ENCODE results near the gene TCERG1L.

The TCERG1L gene

GRCh38 chr10:131116216-131116990, 195.1 kb downstream of the TCERG1L start:
- H3K9me3 ChIP-seq (ENCODE audit: control insufficient read depth, low read depth, low read length), result no peaks in the 10 kb centered on the region

GRCh38 chr10:131115801-131116200, 195.7 kb downstream of the TCERG1L start:
- Histone ChIP-seq H3K9me3 (ENCODE audit: control insufficient read depth, low read depth, low read length) (no peaks in the 10 kb centered on the region), H3K27me3 (ENCODE audit: control insufficient read depth, insufficient read depth, low read length) (no peaks in the 10 kb centered on the region), H3K9ac (ENCODE audit: low read length) (no peak overlapping the region), H3K4me1 (ENCODE audit: control insufficient read depth, low read depth, low read length) (peaks cover 4% of the 10 kb centered on the region), H3K27ac (ENCODE audit: low read length) (no peak overlapping the region), H3K4me3 (ENCODE audit: low read length) (no peak overlapping the region), H3K36me3 (ENCODE audit: control insufficient read depth, low read depth, low read length) (no peaks in the 10 kb centered on the region)

More at GRCh38 chr10:131116216-131116990, 195.1 kb downstream of the TCERG1L start:
- no peak overlapping the region for H3K4me3 ChIP-seq (ENCODE audit: low read length)
- no peak overlapping the region for H3K27ac ChIP-seq (ENCODE audit: low read length)
- no peak overlapping the region for H3K9ac ChIP-seq (ENCODE audit: low read length)
- peaks cover 4% of the 10 kb centered on the region for H3K4me1 ChIP-seq (ENCODE audit: control insufficient read depth, low read depth, low read length)
- H3K27me3 ChIP-seq (ENCODE audit: control insufficient read depth, insufficient read depth, low read length), result no peaks in the 10 kb centered on the region
- H3K36me3 ChIP-seq (ENCODE audit: control insufficient read depth, low read depth, low read length), result no peaks in the 10 kb centered on the region

- peaks cover 4% of the 10 kb centered on the region for H3K4me1 ChIP-seq (ENCODE audit: control insufficient read depth, low read depth, low read length)
- H3K9me3 ChIP-seq (ENCODE audit: control insufficient read depth, low read depth, low read length), result no peaks in the 10 kb centered on the region
- H3K27ac ChIP-seq (ENCODE audit: low read length), result no peak overlapping the region
- H3K36me3 ChIP-seq (ENCODE audit: control insufficient read depth, low read depth, low read length), result no peaks in the 10 kb centered on the region
- H3K4me3 ChIP-seq (ENCODE audit: low read length), result no peak overlapping the region
- H3K9ac ChIP-seq (ENCODE audit: low read length), result no peak overlapping the region
- H3K27me3 ChIP-seq (ENCODE audit: control insufficient read depth, insufficient read depth, low read length), result no peaks in the 10 kb centered on the region
These were observed 196.2 kb downstream of the TCERG1L start for GRCh38 chr10:131115321-131115720.

GRCh38 chr10:131114846-131115245, 196.7 kb downstream of the TCERG1L start:
- peaks cover 4% of the 10 kb centered on the region for H3K4me1 ChIP-seq (ENCODE audit: control insufficient read depth, low read depth, low read length)
- H3K27ac ChIP-seq (ENCODE audit: low read length), result no peak overlapping the region
- no peak overlapping the region for H3K9ac ChIP-seq (ENCODE audit: low read length)

GRCh38 chr10:131113709-131114291, 197.7 kb downstream of the TCERG1L start:
- Histone ChIP-seq H3K27ac (ENCODE audit: low read length) (no peak overlapping the region), H3K9ac (ENCODE audit: low read length) (no peak overlapping the region), H3K27me3 (ENCODE audit: control insufficient read depth, insufficient read depth, low read length) (no peaks in the 10 kb centered on the region), H3K9me3 (ENCODE audit: control insufficient read depth, low read depth, low read length) (no peaks in the 10 kb centered on the region), H3K36me3 (ENCODE audit: control insufficient read depth, low read depth, low read length) (no peaks in the 10 kb centered on the region), H3K4me3 (ENCODE audit: low read length) (no peak overlapping the region), H3K4me1 (ENCODE audit: control insufficient read depth, low read depth, low read length) (peaks cover 4% of the 10 kb centered on the region)

More at GRCh38 chr10:131114846-131115245, 196.7 kb downstream of the TCERG1L start:
- no peaks in the 10 kb centered on the region for H3K9me3 ChIP-seq (ENCODE audit: control insufficient read depth, low read depth, low read length)
- no peaks in the 10 kb centered on the region for H3K36me3 ChIP-seq (ENCODE audit: control insufficient read depth, low read depth, low read length)
- H3K4me3 ChIP-seq (ENCODE audit: low read length), result no peak overlapping the region
- H3K27me3 ChIP-seq (ENCODE audit: control insufficient read depth, insufficient read depth, low read length), result no peaks in the 10 kb centered on the region

- H3K27me3 ChIP-seq (ENCODE audit: control insufficient read depth, insufficient read depth, low read length), result no peaks in the 10 kb centered on the region
- H3K36me3 ChIP-seq (ENCODE audit: control insufficient read depth, low read depth, low read length), result no peaks in the 10 kb centered on the region
- no peak overlapping the region for H3K4me3 ChIP-seq (ENCODE audit: low read length)
- no peak overlapping the region for H3K9ac ChIP-seq (ENCODE audit: low read length)
- H3K27ac ChIP-seq (ENCODE audit: low read length), result no peak overlapping the region
- peaks cover 4% of the 10 kb centered on the region for H3K4me1 ChIP-seq (ENCODE audit: control insufficient read depth, low read depth, low read length)
- no peaks in the 10 kb centered on the region for H3K9me3 ChIP-seq (ENCODE audit: control insufficient read depth, low read depth, low read length)
These were observed 198.4 kb downstream of the TCERG1L start for GRCh38 chr10:131113165-131113564.

- Histone ChIP-seq H3K9me3 (ENCODE audit: control insufficient read depth, low read depth, low read length) (no peaks in the 10 kb centered on the region), H3K4me3 (ENCODE audit: low read length) (no peak overlapping the region), H3K9ac (ENCODE audit: low read length) (no peak overlapping the region), H3K27me3 (ENCODE audit: control insufficient read depth, insufficient read depth, low read length) (no peaks in the 10 kb centered on the region), H3K36me3 (ENCODE audit: control insufficient read depth, low read depth, low read length) (no peaks in the 10 kb centered on the region), H3K27ac (ENCODE audit: low read length) (no peak overlapping the region), H3K4me1 (ENCODE audit: control insufficient read depth, low read depth, low read length) (peaks cover 4% of the 10 kb centered on the region)
These were observed 198.8 kb downstream of the TCERG1L start for GRCh38 chr10:131112691-131113090.

- Histone ChIP-seq H3K9ac (ENCODE audit: low read length) (no peak overlapping the region), H3K36me3 (ENCODE audit: control insufficient read depth, low read depth, low read length) (no peaks in the 10 kb centered on the region)
These were observed 199.9 kb downstream of the TCERG1L start for GRCh38 chr10:131111471-131112080.

GRCh38 chr10:131111007-131111406, 200.5 kb downstream of the TCERG1L start:
- no peak overlapping the region for H3K9ac ChIP-seq (ENCODE audit: low read length)

More at GRCh38 chr10:131111471-131112080, 199.9 kb downstream of the TCERG1L start:
- Histone ChIP-seq H3K4me3 (ENCODE audit: low read length) (no peak overlapping the region), H3K27ac (ENCODE audit: low read length) (no peak overlapping the region), H3K4me1 (ENCODE audit: control insufficient read depth, low read depth, low read length) (peaks cover 4% of the 10 kb centered on the region), H3K27me3 (ENCODE audit: control insufficient read depth, insufficient read depth, low read length) (no peaks in the 10 kb centered on the region), H3K9me3 (ENCODE audit: control insufficient read depth, low read depth, low read length) (no peaks in the 10 kb centered on the region)

GRCh38 chr10:131110241-131110783, 201.2 kb downstream of the TCERG1L start:
- Histone ChIP-seq H3K9ac (ENCODE audit: low read length) (no peak overlapping the region), H3K36me3 (ENCODE audit: control insufficient read depth, low read depth, low read length) (no peaks in the 10 kb centered on the region), H3K9me3 (ENCODE audit: control insufficient read depth, low read depth, low read length) (no peaks in the 10 kb centered on the region), H3K27ac (ENCODE audit: low read length) (no peak overlapping the region), H3K4me3 (ENCODE audit: low read length) (no peak overlapping the region), H3K27me3 (ENCODE audit: control insufficient read depth, insufficient read depth, low read length) (no peaks in the 10 kb centered on the region), H3K4me1 (ENCODE audit: control insufficient read depth, low read depth, low read length) (peaks cover 4% of the 10 kb centered on the region)

More at GRCh38 chr10:131111007-131111406, 200.5 kb downstream of the TCERG1L start:
- Histone ChIP-seq H3K9me3 (ENCODE audit: control insufficient read depth, low read depth, low read length) (no peaks in the 10 kb centered on the region), H3K36me3 (ENCODE audit: control insufficient read depth, low read depth, low read length) (no peaks in the 10 kb centered on the region), H3K27me3 (ENCODE audit: control insufficient read depth, insufficient read depth, low read length) (no peaks in the 10 kb centered on the region), H3K27ac (ENCODE audit: low read length) (no peak overlapping the region), H3K4me3 (ENCODE audit: low read length) (no peak overlapping the region), H3K4me1 (ENCODE audit: control insufficient read depth, low read depth, low read length) (peaks cover 4% of the 10 kb centered on the region)

GRCh38 chr10:131109726-131110125, 201.8 kb downstream of the TCERG1L start:
- H3K27me3 ChIP-seq (ENCODE audit: control insufficient read depth, insufficient read depth, low read length), result no peaks in the 10 kb centered on the region
- peaks cover 3% of the 10 kb centered on the region for H3K4me1 ChIP-seq (ENCODE audit: control insufficient read depth, low read depth, low read length)
- no peak overlapping the region for H3K27ac ChIP-seq (ENCODE audit: low read length)
- no peaks in the 10 kb centered on the region for H3K9me3 ChIP-seq (ENCODE audit: control insufficient read depth, low read depth, low read length)
- no peaks in the 10 kb centered on the region for H3K36me3 ChIP-seq (ENCODE audit: control insufficient read depth, low read depth, low read length)
- H3K9ac ChIP-seq (ENCODE audit: low read length), result no peak overlapping the region
- no peak overlapping the region for H3K4me3 ChIP-seq (ENCODE audit: low read length)
